ENCODE measurements around the gene NCAM2.

DNA sequence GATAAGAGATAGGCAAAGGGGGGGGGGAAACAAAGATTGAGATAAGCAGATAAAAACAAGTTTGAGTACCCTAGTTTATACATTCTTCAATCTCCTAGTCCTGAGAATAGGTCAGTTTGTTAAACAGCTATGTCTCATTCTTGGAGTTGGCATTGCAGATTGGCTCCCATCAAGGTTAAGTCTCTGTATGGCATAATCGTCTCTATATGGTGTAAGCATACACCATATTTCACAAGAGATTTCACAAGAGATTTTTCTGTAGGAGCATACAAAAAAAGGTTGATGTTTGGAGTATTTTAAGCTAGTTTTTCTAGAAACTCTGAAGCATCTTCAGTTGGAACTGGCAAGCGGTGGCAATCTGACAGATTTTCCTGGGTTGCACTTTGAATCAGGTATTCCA is 35.8 kb downstream of the NCAM2 start:
- TF ChIP-seq CTCF (conservative IDR thresholded peaks at IDR 0.05; ENCODE audit: low read depth, low read length) (no peak), EZH2phosphoT487 (IDR thresholded peaks at IDR 0.05; ENCODE audit: borderline replicate concordance, low read length) (no peak)

Data from PC-3 (cell line).